Small intestine (tissue), 7 donors: ENCODE results near the gene POLD2. TPM values are rescaled to one million over a fixed set of nuclear protein-coding genes. Genes with fewer than 3 reads are reported as not detected.

ENCODE experiments used
- DNase-seq, 2 donors: peaks; one replicate each; pipeline versions ENCODE4 v3.0.0 to v3.0.0-alpha.2; 2013
- FAIRE-seq: peaks from 2 replicates; lab custom pipeline; 2012; peaks lifted over from hg19 to GRCh38; lab: Jason Lieb, UNC
- H3K27ac ChIP-seq, 3 donors: one replicate each; pipeline ENCODE4 v1.5.1; 2013; ENCODE audit warnings: low read length in 2 of 3, mild to moderate bottlenecking in 2 of 3, control low read depth in 1 of 3, inconsistent platforms in 1 of 3, low read depth in 1 of 3, moderate library complexity in 1 of 3
- H3K27me3 ChIP-seq, 3 donors: one replicate each; pipeline ENCODE4 v1.6.1; 2013; ENCODE audit warnings: low read length in 3 of 3, inconsistent platforms in 1 of 3; ENCODE audit not compliant: control insufficient read depth in 3 of 3, insufficient read depth in 3 of 3
- H3K36me3 ChIP-seq, 3 donors: one replicate each; pipeline ENCODE4 v1.6.1; 2013; ENCODE audit warnings: low read length in 3 of 3, inconsistent platforms in 1 of 3, low read depth in 1 of 3, mild to moderate bottlenecking in 1 of 3, moderate library complexity in 1 of 3; ENCODE audit not compliant: control insufficient read depth in 3 of 3, insufficient read depth in 2 of 3
- H3K4me1 ChIP-seq, 3 donors: one replicate each; pipeline ENCODE4 v1.6.1; 2013; ENCODE audit warnings: low read length in 2 of 3, inconsistent platforms in 1 of 3, low read depth in 1 of 3, mild to moderate bottlenecking in 1 of 3, moderate library complexity in 1 of 3; ENCODE audit not compliant: control insufficient read depth in 3 of 3, insufficient read depth in 2 of 3
- H3K4me3 ChIP-seq, 3 donors: one replicate each; pipeline ENCODE4 v1.5.1; 2013; ENCODE audit warnings: low read length in 3 of 3, control low read depth in 1 of 3, inconsistent platforms in 1 of 3, low read depth in 1 of 3, mild to moderate bottlenecking in 1 of 3, moderate library complexity in 1 of 3
- H3K9me3 ChIP-seq, 2 donors: one replicate each; pipeline ENCODE4 v1.6.1; 2013; ENCODE audit warnings: low read depth in 1 of 2, low read length in 1 of 2; ENCODE audit not compliant: control insufficient read depth in 2 of 2, insufficient read depth in 1 of 2
- WGBS, 3 donors: extraction: QIAGEN DNeasy Blood & Tissue Kit; methylation state at CpG; one replicate each; pipeline ENCODE4 v1.1.7; 2013; 5-methylcytosine and 5-hydroxymethylcytosine counted together
- polyA plus RNA-seq, 4 donors: library from polyadenylated mRNA; stranded (reverse) in 3 of 4; unstranded in 1 of 4; fragments of 200-250 nt in 3 of 4; fragments of 120-200 nt in 1 of 4; gene quantifications; one replicate each; pipeline versions ENCODE4 v1.2.1 to v1.2.3, GENCODE V29; 2013
- donor health status: healthy with polysubstance abuse.
- donor health status: control.
- donor health status: control.
- donor health status: Bipolar disorder and iron deficiency.
- donor health status: healthy.

POLD2 gene
- polyA plus RNA-seq, 4 donors: 13.6 to 82.4 (median 42.4) TPM

DNA sequence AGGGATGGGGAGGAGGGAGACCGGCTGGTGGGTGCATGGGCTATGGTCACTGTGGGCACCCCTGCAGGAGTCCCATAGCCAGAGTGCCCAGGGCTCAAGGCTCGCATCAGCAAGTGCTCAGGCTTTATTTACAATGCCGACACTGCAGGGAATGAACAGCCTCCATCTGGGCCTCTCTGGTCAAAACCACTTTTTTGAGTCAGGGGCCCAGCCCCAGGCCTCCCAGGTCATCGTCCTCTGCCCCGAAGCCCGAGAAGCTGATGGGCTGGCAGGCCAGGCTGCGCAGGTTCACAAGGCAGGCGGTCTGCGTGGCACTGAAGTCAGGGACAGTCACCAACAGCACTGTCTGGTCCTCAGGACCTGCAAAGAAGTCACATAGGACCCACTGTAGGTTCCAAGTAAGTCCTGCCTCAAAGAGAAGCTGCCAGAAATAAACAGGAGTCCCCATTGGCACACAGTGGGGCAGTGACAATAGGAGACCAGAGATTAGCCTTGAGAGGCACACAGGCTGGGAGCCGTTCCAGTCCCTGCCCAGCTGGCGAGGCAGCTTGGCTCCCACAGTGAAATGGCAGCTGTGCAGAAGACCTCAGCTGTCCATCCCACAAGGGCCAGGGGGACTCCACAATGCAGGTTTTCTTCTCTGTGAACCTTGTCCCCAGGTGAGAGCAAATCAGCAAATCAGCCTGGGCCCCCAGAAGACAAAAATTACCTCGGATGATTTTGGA, 8.6 kb downstream of the POLD2 start:
- DNase-seq: no peak
- peaks cover 0 to 9% (median 0%) of the 10 kb centered on the region in 3 donors for H3K27me3 ChIP-seq
- WGBS, 3 donors: 83 to 86% (median 83%) methylated on average over 11 to 12 of the region's 12 CpGs
- no peaks in the 10 kb centered on the region for H3K9me3 ChIP-seq
- H3K27ac ChIP-seq: no peak overlapping the region
- no peak for FAIRE-seq
- H3K4me3 ChIP-seq: no peak overlapping the region
- H3K36me3 ChIP-seq: peaks cover 0 to 72% (median 3%) of the 10 kb centered on the region in 3 donors
- H3K4me1 ChIP-seq: peaks cover 0 to 3% (median 0%) of the 10 kb centered on the region in 3 donors

DNA sequence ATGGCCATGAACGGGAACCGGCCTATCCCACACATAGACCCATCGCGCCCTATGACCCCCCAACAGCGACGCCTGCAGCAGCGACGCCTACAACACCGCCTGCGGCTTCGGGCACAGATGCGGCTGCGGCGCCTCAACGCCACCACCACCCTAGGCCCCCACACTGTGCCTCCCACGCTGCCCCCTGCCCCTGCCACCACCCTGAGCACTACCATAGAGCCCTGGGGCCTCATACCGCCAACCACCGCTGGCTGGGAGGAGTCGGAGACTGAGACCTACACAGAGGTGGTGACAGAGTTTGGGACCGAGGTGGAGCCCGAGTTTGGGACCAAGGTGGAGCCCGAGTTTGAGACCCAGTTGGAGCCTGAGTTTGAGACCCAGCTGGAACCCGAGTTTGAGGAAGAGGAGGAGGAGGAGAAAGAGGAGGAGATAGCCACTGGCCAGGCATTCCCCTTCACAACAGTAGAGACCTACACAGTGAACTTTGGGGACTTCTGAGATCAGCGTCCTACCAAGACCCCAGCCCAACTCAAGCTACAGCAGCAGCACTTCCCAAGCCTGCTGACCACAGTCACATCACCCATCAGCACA, 9.5 kb downstream of the POLD2 start:
- H3K36me3 ChIP-seq: peaks cover 0 to 64% (median 3%) of the 10 kb centered on the region in 3 donors
- WGBS, 3 donors: 92 to 95% (median 93%) methylated on average over 19 to 24 of the region's 24 CpGs
- no peak for FAIRE-seq

GRCh38 chr7:44112997-44113763, 10.2 kb downstream of the POLD2 start:
- peaks cover 0 to 62% (median 3%) of the 10 kb centered on the region in 3 donors for H3K36me3 ChIP-seq
- peaks cover 0 to 9% (median 0%) of the 10 kb centered on the region in 3 donors for H3K27me3 ChIP-seq
- DNase-seq (no peak), FAIRE-seq (no peak)
- no peak overlapping the region for H3K27ac ChIP-seq
- no peaks in the 10 kb centered on the region for H3K9me3 ChIP-seq
- peaks cover 0 to 3% (median 0%) of the 10 kb centered on the region in 3 donors for H3K4me1 ChIP-seq
- WGBS, 3 donors: 53 to 82% (median 74%) methylated on average over 23 to 34 of the region's 34 CpGs
- H3K4me3 ChIP-seq: no peak overlapping the region

More for the DNA sequence above, 9.5 kb downstream of the POLD2 start:
- Histone ChIP-seq H3K9me3 (no peaks in the 10 kb centered on the region), H3K27me3 (peaks cover 0 to 9% (median 0%) of the 10 kb centered on the region in 3 donors), H3K4me1 (peaks cover 0 to 3% (median 0%) of the 10 kb centered on the region in 3 donors), H3K27ac (no peak overlapping the region), H3K4me3 (no peak overlapping the region)
- no peak for DNase-seq

- peak; percentile 24 to 30 for DNase-seq
- Histone ChIP-seq H3K4me1 (peaks cover 0 to 3% (median 0%) of the 10 kb centered on the region in 3 donors), H3K9me3 (no peaks in the 10 kb centered on the region), H3K27ac (no peak overlapping the region), H3K4me3 (no peak overlapping the region), H3K36me3 (peaks cover 0 to 55% (median 3%) of the 10 kb centered on the region in 3 donors), H3K27me3 (peaks cover 0 to 9% (median 0%) of the 10 kb centered on the region in 3 donors)
- no peak for FAIRE-seq
- WGBS, 3 donors: 29 to 68% (median 47%) methylated on average over 39 to 41 of the region's 41 CpGs
Observed at GRCh38 chr7:44112231-44112996, 10.9 kb downstream of the POLD2 start.

DNA sequence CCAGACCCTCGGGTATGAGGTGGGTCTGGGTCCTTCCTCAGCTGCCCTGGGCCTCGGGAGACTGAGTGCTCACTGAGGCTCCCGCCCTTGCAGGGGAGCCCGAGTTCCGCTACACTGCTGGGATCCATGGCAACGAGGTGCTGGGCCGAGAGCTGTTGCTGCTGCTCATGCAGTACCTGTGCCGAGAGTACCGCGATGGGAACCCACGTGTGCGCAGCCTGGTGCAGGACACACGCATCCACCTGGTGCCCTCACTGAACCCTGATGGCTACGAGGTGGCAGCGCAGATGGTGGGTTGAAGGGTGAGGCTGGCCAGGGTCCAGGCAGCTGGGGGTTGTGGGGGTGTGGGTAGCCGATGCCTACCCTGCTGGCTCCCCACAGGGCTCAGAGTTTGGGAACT, 11.6 kb downstream of the POLD2 start:
- FAIRE-seq (no peak), DNase-seq (no peak)
- Histone ChIP-seq H3K27ac (no peak overlapping the region), H3K4me3 (no peak overlapping the region), H3K36me3 (peaks cover 0 to 54% (median 3%) of the 10 kb centered on the region in 3 donors), H3K27me3 (peaks cover 0 to 9% (median 0%) of the 10 kb centered on the region in 3 donors), H3K4me1 (peaks cover 0 to 3% (median 0%) of the 10 kb centered on the region in 3 donors), H3K9me3 (no peaks in the 10 kb centered on the region)
- WGBS, 3 donors: 40 to 83% (median 53%) methylated on average over 16 of the region's 16 CpGs

DNA sequence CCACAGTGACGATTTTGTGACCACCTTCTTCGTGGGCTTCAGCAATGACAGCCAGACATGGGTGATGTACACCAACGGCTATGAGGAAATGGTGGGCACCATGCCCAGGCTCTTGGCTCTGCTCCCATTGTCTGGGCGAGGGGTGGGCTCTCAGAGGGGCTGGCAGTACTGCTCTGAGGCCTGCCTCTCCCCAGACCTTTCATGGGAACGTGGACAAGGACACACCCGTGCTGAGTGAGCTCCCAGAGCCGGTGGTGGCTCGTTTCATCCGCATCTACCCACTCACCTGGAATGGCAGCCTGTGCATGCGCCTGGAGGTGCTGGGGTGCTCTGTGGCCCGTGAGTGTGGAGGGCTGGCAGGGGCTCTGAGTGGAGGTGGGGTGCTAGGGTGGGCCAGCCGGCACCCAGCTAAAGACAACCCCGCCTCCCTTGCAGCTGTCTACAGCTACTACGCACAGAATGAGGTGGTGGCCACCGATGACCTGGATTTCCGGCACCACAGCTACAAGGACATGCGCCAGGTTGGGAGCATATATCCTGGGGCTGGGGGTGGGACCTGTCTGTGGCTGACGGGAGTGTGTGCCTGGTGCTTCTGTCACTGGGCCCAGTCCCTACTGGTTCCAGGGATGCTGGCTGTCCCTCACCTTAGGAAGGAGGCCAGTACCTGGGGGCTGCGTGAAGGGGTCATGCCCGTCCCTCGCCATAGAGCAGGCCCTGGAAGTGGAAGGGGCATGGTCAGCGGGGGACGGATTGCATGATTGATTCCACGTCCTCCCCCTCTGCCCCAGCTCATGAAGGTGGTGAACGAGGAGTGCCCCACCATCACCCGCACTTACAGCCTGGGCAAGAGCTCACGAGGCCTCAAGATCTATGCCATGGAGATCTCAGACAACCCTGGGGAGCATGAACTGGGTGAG, 12.4 kb downstream of the POLD2 start:
- Histone ChIP-seq H3K36me3 (peaks cover 0 to 46% (median 3%) of the 10 kb centered on the region in 3 donors), H3K27me3 (peaks cover 0 to 15% (median 1%) of the 10 kb centered on the region in 3 donors), H3K27ac (no peak overlapping the region), H3K4me1 (peaks cover 0 to 3% (median 0%) of the 10 kb centered on the region in 3 donors), H3K9me3 (no peaks in the 10 kb centered on the region), H3K4me3 (no peak overlapping the region)
- FAIRE-seq (no peak), DNase-seq (no peak)
- 67 to 77% (median 71%) methylated on average over 27 of the region's 27 CpGs for WGBS, 3 donors

DNA sequence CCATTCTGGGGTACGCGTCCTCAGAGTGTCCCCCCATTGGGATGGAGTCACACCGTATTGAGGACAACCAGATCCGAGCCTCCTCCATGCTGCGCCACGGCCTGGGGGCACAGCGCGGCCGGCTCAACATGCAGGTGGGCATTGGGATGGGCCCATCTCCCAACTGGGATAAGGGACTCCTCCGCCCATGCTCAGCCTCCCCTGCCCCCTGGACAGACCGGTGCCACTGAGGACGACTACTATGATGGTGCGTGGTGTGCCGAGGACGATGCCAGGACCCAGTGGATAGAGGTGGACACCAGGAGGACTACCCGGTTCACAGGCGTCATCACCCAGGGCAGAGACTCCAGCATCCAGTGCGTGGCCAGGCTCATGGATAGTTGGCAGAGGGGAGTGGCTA, 13.4 kb downstream of the POLD2 start:
- peaks cover 0 to 36% (median 3%) of the 10 kb centered on the region in 3 donors for H3K36me3 ChIP-seq
- FAIRE-seq: no peak

More for the DNA sequence above, 13.4 kb downstream of the POLD2 start:
- WGBS, 3 donors: 89 to 94% (median 91%) methylated on average over 13 to 18 of the region's 18 CpGs
- Histone ChIP-seq H3K4me1 (peaks cover 0 to 3% (median 0%) of the 10 kb centered on the region in 3 donors), H3K27me3 (peaks cover 0 to 25% (median 4%) of the 10 kb centered on the region in 3 donors), H3K4me3 (no peak overlapping the region), H3K27ac (no peak overlapping the region), H3K9me3 (no peaks in the 10 kb centered on the region)
- no peak for DNase-seq
